Measurements from ENCODE around the gene NEMP2.

Gene NEMP2

DNA sequence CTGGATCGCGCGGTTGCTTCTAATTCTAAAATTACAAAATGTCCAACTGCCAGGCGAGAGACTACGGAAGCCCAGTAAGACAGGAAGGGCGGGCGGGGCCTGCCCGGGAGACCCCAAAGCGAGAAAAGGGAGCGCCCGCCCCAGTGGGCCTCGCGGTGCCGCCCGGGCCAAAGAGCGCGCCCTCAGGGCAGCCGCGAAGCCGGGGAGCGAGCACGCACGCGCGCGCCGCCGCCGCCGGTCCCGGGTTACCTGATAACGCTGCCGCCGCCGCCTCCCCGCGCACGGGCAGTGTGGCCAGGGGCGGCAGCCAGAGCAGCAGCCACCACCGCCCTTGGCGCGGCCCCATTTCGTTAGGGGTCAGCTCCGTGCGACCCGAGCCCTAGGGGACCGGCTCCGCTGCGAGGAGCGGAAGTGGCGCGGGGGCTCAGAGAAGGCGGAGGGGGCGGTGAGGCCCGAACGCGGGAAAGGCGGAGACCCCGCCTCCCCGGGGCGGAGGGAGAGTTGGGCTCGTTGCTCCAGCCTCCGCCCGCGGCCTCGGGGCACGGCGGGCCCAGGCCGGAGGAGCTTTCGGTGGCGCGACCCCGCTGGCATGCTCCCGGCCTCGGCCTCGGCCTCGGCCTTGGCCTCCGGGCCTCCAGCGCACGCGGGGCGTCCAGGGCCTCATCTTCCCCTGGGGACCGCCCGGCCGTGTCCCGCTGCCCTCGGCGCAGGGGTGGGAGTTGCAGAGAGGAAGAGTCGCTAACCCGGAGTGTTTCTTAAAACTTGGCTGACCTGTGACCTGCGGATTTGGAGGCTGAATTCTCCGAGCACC is at the start of gene NEMP2:
Gene NEMP2, minus strand, starts transcription at position 413 of the 811 bp plus-strand sequence. Its CDS starts 67 bp downstream, at position 346.
- peak; percentile 62 to 73 for DNase-seq (ENCODE audit: low read depth in 2 of 2)

DNA sequence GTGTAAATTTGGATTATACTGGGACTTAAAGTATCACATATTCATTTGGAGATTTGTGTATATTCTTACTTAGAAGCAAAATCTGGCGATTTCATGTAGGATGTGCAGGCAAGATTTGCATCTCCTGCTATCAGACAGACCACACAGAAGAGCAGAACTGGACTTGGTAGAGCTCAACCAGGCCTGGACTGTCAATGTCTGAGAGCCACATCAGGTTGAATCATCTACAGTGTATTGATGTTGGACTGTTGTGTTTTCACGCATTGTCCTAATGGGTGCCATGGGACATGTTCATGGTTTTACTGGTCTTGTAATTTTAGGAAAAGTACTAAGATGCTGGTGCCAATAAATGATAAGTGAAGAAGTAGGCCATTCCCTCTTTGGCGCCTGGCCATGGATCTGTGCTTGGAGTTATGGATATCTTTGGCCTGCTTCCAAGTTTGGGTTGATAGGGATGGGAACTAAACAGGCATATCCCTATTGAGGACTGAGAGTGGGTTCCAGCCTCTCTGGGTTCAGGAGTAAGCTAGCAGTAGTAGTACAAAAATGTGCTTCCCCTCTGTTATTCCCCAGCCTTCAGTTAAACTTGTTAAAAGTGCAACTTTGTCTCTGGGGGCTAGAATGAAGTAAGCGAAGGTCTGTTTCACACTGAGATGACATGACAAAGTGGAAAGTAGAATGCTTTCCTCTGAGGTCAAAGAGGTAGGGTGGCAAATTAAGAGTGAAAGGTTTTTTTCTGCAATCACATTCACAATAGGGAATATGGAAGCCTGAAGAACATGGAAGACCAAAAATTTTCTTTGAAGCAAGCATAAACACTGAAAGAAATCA is 49.2 kb upstream of the NEMP2 start:
- no peak for DNase-seq (ENCODE audit: low read depth in 2 of 2)

DNA sequence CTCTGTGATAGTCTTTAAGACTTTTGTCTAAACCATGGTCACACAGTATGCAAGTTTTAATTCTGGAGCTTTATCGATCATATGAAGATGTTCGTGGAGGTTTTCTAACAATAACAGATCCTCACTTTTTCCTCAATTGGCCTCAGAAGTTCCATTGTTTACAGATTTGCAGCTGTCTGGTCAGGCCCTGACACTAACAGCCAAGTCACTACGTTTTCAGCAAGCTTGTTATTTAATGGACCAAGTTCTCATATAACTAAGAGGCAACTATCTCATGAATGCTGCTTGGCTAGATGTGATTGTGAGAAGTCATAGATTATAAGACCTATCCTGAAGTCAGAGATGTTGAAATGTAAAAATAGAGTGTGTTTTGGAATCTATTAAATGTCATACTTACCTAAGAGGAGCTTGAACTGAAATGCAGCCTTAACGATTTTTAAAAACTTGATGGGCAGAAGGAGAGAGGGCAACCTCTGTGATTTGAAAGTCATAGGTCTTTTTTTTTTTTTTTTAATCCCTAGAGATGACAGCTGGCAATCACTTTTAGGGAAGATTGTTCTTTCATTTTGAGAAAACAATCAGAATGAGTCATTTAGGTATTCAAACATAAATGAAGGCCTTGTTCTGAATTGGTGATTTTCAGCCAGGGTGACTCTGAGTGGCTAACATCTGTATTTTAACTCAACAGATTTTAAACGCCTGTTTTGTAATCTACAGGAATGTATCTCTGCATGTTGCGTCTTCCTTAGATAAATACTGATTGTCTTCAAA is 48.4 kb upstream of the NEMP2 start:
- no peak for DNase-seq (ENCODE audit: low read depth in 2 of 2)

- no peak for DNase-seq (ENCODE audit: low read depth in 2 of 2)
These were observed 47.5 kb upstream of the NEMP2 start for GRCh38 chr2:190582019-190582418.

- no peak for DNase-seq (ENCODE audit: low read depth in 2 of 2)
These were observed 45.7 kb upstream of the NEMP2 start for GRCh38 chr2:190579915-190580846.

GRCh38 chr2:190579058-190579410 is 44.5 kb upstream of the NEMP2 start:
- DNase-seq (ENCODE audit: low read depth in 2 of 2) = no peak

DNA sequence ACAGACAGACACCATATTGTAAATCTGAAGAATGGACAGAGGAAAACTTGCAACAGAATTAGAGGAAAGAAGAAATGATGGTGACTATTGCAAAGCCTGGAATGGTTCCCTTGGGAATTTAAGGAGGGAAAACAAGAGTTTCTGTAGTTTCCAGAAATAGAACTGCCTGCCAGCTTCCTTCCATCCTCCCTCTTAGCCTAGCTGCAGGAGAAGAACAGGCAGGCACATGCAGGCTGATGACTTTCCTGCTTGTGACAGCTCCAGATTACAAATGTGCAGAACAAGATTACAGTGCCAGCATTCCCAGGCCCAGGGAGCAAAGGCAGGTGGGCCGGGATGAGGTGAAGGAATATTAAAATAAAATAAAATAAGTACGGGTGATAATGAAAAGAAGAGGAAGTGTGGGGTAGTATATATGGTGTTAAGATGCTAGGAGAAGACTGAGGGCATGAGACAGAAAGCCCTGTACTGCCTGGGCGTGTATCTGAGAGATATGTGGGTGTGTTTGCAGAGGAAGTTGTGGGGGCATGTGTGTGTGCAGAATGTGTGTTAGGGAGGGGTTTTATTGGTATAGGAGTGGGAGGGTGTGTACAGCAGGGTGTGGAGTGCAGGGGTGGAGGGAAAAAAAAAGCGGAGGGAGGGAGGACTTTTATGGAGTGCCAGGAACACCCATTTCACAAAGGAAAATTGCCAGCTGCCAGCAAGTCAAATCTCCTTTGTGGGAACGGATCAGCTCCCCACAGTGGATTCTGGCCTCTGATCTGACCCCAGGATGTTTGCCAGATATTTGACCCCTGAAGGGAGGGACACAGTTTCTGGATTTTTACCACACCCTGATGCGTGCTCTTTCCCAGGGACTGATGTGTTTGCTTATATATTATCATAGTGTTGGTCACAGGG is 43.9 kb upstream of the NEMP2 start:
- DNase-seq (ENCODE audit: low read depth in 2 of 2) = no peak

DNA sequence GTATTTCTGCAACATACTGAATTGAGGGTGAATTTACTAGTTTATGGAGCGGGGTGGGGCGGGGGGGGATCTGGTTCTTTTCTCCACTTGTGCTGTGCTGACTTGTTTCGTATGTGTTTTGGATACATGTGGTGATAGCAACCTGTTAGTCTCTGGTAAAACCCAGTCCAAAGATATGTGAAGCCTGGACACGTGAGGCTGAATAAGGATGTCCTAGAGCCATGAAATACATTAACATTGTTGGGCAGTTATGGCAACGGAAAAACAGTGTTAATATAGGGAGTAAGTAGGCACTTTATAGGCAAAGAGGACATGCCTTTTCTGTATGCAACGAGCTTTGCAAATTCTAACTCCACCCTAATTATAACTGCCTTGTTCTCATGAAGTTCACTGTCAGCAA is 42.1 kb upstream of the NEMP2 start:
- no peak for DNase-seq (ENCODE audit: low read depth in 2 of 2)

DNA sequence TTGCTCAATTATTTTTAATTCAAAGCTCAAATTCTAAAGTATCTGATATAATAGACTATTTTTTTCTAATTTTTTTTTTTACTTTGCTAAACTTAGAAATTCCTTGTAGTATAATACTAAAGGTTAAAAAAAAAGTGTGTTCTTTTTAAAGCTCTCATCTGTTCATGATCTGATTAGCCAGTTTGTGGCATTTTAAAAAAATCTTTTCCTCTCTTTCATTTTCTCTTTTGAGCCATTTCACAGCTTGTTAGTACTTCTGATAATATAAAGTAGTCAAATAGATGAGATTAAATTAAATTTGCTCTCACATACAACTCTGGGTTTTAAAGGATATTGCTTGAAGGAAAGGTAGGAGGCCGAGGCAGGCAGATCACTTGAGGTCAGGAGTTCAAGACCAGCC is 40.7 kb upstream of the NEMP2 start:
- DNase-seq (ENCODE audit: low read depth in 2 of 2) = no peak

DNA sequence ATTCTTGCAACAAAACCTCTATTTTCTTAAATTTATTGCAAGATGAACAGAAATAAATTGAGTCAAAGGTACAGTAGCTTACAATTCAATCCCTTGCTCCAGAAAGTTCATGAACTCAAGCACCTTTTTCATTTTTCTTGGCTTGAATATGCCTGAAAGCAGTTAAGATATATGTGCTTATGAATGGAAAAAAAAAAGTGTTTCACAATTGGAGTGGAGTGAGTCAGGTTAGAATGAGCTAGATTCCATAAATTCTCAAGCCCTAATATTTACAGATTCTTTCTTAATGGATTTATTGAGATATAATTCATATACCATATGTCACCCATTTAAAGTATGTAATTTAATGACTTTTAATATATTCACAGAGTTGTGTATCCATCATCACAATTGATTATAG is 39.6 kb upstream of the NEMP2 start:
- DNase-seq (ENCODE audit: low read depth in 2 of 2) = no peak

DNA sequence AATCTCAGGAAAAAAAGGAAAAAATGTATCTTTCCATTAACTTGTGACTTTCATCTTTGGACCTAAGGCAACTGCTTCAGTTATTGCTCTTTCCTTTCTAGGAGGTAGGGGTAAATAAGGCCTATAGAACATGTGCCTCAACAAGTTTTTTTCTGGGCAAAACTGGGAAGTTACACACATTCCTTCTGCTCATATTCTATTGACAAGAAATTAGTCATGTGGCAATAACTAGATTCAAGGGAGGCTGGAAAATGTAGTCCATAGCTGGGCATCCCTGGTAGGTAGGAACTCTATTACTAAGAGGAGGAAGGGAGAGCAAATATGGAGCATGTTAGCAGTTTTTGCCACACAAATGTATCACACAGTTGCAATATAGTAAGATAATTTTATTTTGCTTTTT is 37.7 kb upstream of the NEMP2 start:
- no peak for DNase-seq (ENCODE audit: low read depth in 2 of 2)

DNA sequence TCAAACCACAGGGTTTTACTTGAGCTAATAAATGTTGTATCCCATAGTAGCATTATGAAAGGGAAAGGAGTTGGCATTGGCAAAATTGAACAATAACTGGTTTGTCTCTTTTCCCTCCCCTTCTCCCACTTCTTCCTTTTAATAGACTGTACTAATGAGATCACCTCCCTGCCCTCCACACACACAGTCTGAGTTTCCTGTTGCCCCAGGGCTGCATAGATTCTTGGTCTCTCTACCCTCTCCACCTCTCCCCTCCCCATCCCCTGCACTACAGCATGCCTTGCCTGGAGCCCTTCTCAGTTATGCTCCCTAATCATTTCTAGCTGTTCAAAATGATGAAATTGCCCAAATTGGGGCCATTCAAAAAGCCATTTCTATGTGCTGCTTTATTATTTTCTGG is 37.2 kb upstream of the NEMP2 start:
- no peak for DNase-seq (ENCODE audit: low read depth in 2 of 2)

DNA sequence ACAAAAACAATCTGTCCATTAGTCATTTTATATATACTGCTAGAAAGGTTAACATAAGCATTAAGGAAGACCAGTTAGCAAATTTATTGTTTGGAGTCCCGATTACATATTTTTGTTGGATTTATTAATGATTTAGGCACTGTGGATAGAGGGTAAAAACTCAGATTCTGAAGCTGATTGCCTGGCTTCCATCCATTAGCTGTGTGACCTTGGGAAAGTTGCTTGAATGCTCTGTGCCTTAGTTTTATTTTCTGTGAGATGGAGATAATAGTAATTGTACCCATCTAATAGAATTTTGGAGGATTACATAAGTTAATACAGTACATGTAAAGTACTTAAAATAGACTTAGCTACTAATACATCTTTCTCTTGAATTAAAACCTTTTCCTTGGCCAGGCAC is 36.3 kb upstream of the NEMP2 start:
- DNase-seq (ENCODE audit: low read depth in 2 of 2) = no peak

GRCh38 chr2:190569994-190570755 is 35.7 kb upstream of the NEMP2 start:
- DNase-seq (ENCODE audit: low read depth in 2 of 2) = no peak

DNA sequence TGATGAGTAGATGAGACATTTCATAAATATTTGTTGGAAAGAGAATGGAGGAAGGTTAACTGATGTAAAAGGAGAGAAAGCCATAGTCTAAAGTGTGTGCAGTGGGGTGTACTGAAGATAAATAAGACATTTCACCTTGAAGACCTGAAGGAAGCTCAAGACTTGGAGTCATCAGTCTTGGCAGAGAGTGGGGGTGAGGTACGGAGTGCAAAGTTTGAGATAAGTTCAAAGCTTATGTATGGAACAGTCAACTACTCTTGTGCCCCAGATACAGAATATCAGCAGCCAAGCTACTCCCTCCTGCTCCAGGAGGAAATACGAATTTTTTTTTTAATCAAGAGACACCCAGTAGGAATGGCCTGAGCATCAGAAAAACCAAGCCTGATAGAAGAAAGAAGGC is 30.3 kb upstream of the NEMP2 start:
- no peak for DNase-seq (ENCODE audit: low read depth in 2 of 2)

GRCh38 chr2:190563646-190564045 is 29.1 kb upstream of the NEMP2 start:
- no peak for DNase-seq (ENCODE audit: low read depth in 2 of 2)

DNA sequence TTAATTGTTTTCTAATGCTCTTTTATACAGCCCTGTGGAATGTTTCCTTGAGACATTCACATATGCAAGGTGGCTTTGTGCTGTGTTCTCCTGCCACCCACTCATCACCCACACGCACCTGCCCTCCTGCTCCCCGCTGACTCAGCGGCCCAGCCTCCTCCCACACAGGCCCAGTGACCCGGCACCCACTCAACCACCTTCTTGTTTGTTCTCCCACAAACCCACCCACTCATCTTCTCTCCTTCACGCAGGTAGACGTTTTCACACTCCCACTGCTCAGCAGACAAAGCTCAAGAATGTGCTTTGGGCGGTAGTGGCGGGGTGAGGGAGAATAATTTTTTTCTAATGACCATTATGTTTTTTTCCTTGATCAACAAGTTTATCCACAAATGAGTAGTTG is 28.6 kb upstream of the NEMP2 start:
- peak in 1 of 2 donors; percentile 11 for DNase-seq (ENCODE audit: low read depth in 2 of 2)

- DNase-seq (ENCODE audit: low read depth in 2 of 2) = no peak
These were observed 27.6 kb upstream of the NEMP2 start for GRCh38 chr2:190562121-190562520.

- DNase-seq (ENCODE audit: low read depth in 2 of 2) = no peak
These were observed 26.6 kb upstream of the NEMP2 start for GRCh38 chr2:190561094-190561493.

Measured in stimulated activated CD8-positive, alpha-beta memory T cell treated with anti-CD3 and anti-CD28 coated beads, Interleukin-7, amount 100 ng/mL, for 1 hour (primary cell).